HepG2 (cell line): Measurements from ENCODE around the gene NCOA6. TPM values are rescaled to one million over a fixed set of nuclear protein-coding genes. Genes with fewer than 3 reads are reported as not detected.

Experiments
- CBX2 ChIP-seq, 2 experiments: fragments of 200-600 bp in 1 of 2; sonication (generic); formaldehyde crosslinking in 1 of 2; IDR thresholded peaks; 2 replicates each; pipeline versions ENCODE4 v1.7.0 to v1.8.1; 2018 to 2022; ENCODE audit warnings: low read depth in 2 of 2, low read length in 1 of 2, mild to moderate bottlenecking in 1 of 2, missing genetic modification reagents in 1 of 2
- DR1 ChIP-seq: sonication (generic); formaldehyde crosslinking; IDR thresholded peaks from 2 replicates; pipeline ENCODE4 v1.8.0; 2021; ENCODE audit warnings: mild to moderate bottlenecking, missing genetic modification reagents, inconsistent platforms
- ELF3 ChIP-seq: IDR thresholded peaks from 2 replicates; pipeline ENCODE4 v1.6.1; 2016; ENCODE audit warnings: missing genetic modification reagents, missing compliant biosample characterization
- GPN1 ChIP-seq: sonication (generic); formaldehyde crosslinking; IDR thresholded peaks from 2 replicates; pipeline ENCODE4 v1.5.1; 2020; ENCODE audit warnings: missing genetic modification reagents, borderline replicate concordance
- HNF4A ChIP-seq: sonication (generic); formaldehyde crosslinking; IDR thresholded peaks from 2 replicates; pipeline ENCODE4 v1.4.0; 2020; ENCODE audit warnings: missing genetic modification reagents
- PRMT3 ChIP-seq: sonication (generic); formaldehyde crosslinking; IDR thresholded peaks from 2 replicates; pipeline ENCODE4 v1.8.1; 2022; ENCODE audit warnings: low read depth, mild to moderate bottlenecking, moderate library complexity, missing genetic modification reagents, borderline replicate concordance
- SALL1 ChIP-seq: sonication (generic); formaldehyde crosslinking; IDR thresholded peaks from 2 replicates; pipeline ENCODE4 v1.8.0; 2022; ENCODE audit warnings: mild to moderate bottlenecking, missing genetic modification reagents
- SIX4 ChIP-seq: sonication (generic); formaldehyde crosslinking; IDR thresholded peaks from 2 replicates; pipeline ENCODE4 v1.4.0; 2020; ENCODE audit warnings: missing genetic modification reagents
- SMYD3 ChIP-seq: sonication (generic); formaldehyde crosslinking; IDR thresholded peaks from 2 replicates; pipeline ENCODE4 v1.8.1; 2023; ENCODE audit warnings: mild to moderate bottlenecking, missing genetic modification reagents
- SRSF9 ChIP-seq: fragments of 200-400 bp; formaldehyde crosslinking; IDR thresholded peaks from 2 replicates; pipeline ENCODE4 v1.6.1; 2018; ENCODE audit warnings: borderline replicate concordance, mild to moderate bottlenecking, low read depth, low read length; ENCODE audit not compliant: insufficient read depth, poor library complexity, severe bottlenecking
- TBL1XR1 ChIP-seq: fragments of 150-350 bp; IDR thresholded peaks from 2 replicates; pipeline ENCODE4 v1.6.1; 2014; ENCODE audit warnings: borderline replicate concordance, low read length; ENCODE audit not compliant: partially characterized antibody
- TCF12 ChIP-seq, 2 experiments: fragments of 450-650 bp in 1 of 2; sonication (generic) in 1 of 2; formaldehyde crosslinking in 1 of 2; IDR thresholded peaks; 2 replicates each; pipeline versions ENCODE4 v1.6.1 to v1.8.0; 2017 to 2022; ENCODE audit warnings: antibody characterized with exemption in 1 of 2, mild to moderate bottlenecking in 1 of 2, missing genetic modification reagents in 1 of 2, moderate library complexity in 1 of 2
- ZFP1 ChIP-seq: IDR thresholded peaks from 2 replicates; pipeline ENCODE4 v1.6.1; 2016
- ZKSCAN5 ChIP-seq: sonication (generic); formaldehyde crosslinking; IDR thresholded peaks from 2 replicates; pipeline ENCODE4 v1.5.1; 2020; ENCODE audit warnings: mild to moderate bottlenecking, missing genetic modification reagents
- ZNF10 ChIP-seq: sonication (generic); formaldehyde crosslinking; IDR thresholded peaks from 2 replicates; pipeline ENCODE4 v1.4.0; 2020; ENCODE audit warnings: mild to moderate bottlenecking, low read depth, missing genetic modification reagents, borderline replicate concordance
- ZNF510 ChIP-seq: sonication (generic); formaldehyde crosslinking; IDR thresholded peaks from 2 replicates; pipeline ENCODE4 v1.4.0; 2020; ENCODE audit warnings: low read depth, mild to moderate bottlenecking, missing genetic modification reagents
- ZNF552 ChIP-seq: sonication (generic); formaldehyde crosslinking; IDR thresholded peaks from 2 replicates; pipeline ENCODE4 v1.9.0; 2022; ENCODE audit warnings: missing genetic modification reagents, mild to moderate bottlenecking, borderline replicate concordance
- ZNF564 ChIP-seq: sonication (generic); formaldehyde crosslinking; IDR thresholded peaks from 2 replicates; pipeline ENCODE4 v1.8.1; 2023; ENCODE audit warnings: mild to moderate bottlenecking, missing genetic modification reagents
- ZNF737 ChIP-seq: sonication (generic); formaldehyde crosslinking; IDR thresholded peaks from 2 replicates; pipeline ENCODE4 v1.5.0; 2020; ENCODE audit warnings: missing genetic modification reagents, mild to moderate bottlenecking, borderline replicate concordance
- ZSCAN12 ChIP-seq: sonication (generic); formaldehyde crosslinking; IDR thresholded peaks from 2 replicates; pipeline ENCODE4 v1.9.0; 2021; ENCODE audit warnings: mild to moderate bottlenecking, missing genetic modification reagents
- ZSCAN22 ChIP-seq: sonication (generic); formaldehyde crosslinking; IDR thresholded peaks from 2 replicates; pipeline ENCODE4 v1.4.0; 2020; ENCODE audit warnings: mild to moderate bottlenecking, missing genetic modification reagents
- polyA plus RNA-seq, 8 experiments: library from polyadenylated mRNA; depleted of rRNA in 3 of 8; stranded (reverse) in 7 of 8; unstranded in 1 of 8; fragments of >200 nt; fragmentation: Illumina TruSeq in 4 of 8; extraction: Trizol in 4 of 8; gene quantifications; 2 replicates each; pipeline versions ENCODE4 v1.2.1 to v1.2.3, GENCODE V29; 2011 to 2016; ENCODE audit warnings: low read depth in 4 of 8, missing spikeins in 1 of 8, mixed read lengths in 1 of 8; ENCODE audit not compliant: insufficient read depth in 1 of 8
- total RNA-seq, 5 experiments: library from RNA; depleted of rRNA; stranded (reverse); fragments of >200 nt; fragmentation: Illumina TruSeq; extraction: Trizol; gene quantifications; 2 replicates each; pipeline ENCODE4 v1.2.3, GENCODE V29; 2016; ENCODE audit warnings: low read depth in 1 of 5
- TF ChIP-seq, protein P1 (sequence below): IDR thresholded peaks from 2 replicates; pipeline ENCODE4 v1.6.1; 2016
- TF ChIP-seq, protein P2 (sequence below): sonication (generic); formaldehyde crosslinking; IDR thresholded peaks from 2 replicates; pipeline ENCODE4 v1.8.1; 2022; ENCODE audit warnings: mild to moderate bottlenecking, missing genetic modification reagents
- TF ChIP-seq, protein P3 (sequence below): fragments of 450-650 bp; IDR thresholded peaks from 2 replicates; pipeline ENCODE4 v1.6.1; 2016
- TF ChIP-seq, protein P4 (sequence below): sonication (generic); formaldehyde crosslinking; IDR thresholded peaks from 2 replicates; pipeline ENCODE4 v1.4.0; 2020; ENCODE audit warnings: missing genetic modification reagents, borderline replicate concordance

The NCOA6 gene
- total and polyA plus RNA-seq, 2 of the 13 experiments (the other 11 are each of a cell fraction or from before 2014, with no cell fraction given): 11.2 to 29.3 TPM

DNA sequence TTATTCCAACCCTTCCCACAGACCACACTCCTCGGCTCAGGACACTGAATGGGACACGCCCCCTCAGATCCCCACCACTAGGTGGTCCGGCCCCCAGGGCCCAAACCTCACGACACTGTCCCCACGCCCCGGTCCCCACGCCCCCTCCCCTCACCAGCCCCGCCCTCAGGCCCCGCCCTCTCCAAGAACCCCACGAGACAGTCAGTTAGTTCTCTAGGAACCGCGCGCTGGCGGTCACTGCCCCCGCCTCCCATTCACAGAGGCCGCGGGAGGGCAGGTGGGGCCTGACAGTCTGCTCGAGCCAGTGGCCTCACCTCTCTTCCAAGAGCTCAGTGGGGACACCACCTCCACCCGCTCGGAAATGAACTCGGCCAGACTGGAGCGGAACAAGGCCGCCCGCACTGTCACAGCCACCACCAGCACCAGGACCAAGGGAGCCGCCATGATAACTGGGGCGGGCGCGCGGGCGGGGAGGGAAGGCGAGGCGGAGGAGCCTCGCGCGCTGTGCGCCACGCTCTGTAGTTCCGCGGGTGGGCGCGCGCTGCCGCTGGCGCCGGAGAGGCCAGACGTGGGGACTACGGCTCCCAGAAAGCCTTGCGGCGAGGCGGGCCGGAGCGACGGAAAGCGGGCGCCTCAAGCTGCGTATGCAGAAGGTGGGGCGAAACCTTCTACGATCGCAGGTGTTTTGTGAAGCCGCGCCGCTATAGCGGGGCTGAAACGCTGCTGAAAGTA is 148.6 kb downstream of the NCOA6 start, which contains the start of gene PIGU (continued):
- TF ChIP-seq, protein P1, sequence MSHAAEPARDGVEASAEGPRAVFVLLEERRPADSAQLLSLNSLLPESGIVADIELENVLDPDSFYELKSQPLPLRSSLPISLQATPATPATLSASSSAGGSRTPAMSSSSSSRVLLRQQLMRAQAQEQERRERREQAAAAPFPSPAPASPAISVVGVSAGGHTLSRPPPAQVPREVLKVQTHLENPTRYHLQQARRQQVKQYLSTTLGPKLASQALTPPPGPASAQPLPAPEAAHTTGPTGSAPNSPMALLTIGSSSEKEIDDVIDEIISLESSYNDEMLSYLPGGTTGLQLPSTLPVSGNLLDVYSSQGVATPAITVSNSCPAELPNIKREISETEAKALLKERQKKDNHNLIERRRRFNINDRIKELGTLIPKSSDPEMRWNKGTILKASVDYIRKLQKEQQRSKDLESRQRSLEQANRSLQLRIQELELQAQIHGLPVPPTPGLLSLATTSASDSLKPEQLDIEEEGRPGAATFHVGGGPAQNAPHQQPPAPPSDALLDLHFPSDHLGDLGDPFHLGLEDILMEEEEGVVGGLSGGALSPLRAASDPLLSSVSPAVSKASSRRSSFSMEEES (CRISPR knock-in tag): peak; percentile 77
- TF ChIP-seq ZKSCAN5: no peak
- no peak for TF ChIP-seq ZSCAN22 (CRISPR knock-in tag)
- TF ChIP-seq, protein P2, sequence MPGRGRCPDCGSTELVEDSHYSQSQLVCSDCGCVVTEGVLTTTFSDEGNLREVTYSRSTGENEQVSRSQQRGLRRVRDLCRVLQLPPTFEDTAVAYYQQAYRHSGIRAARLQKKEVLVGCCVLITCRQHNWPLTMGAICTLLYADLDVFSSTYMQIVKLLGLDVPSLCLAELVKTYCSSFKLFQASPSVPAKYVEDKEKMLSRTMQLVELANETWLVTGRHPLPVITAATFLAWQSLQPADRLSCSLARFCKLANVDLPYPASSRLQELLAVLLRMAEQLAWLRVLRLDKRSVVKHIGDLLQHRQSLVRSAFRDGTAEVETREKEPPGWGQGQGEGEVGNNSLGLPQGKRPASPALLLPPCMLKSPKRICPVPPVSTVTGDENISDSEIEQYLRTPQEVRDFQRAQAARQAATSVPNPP: no peak
- TF ChIP-seq TCF12 (IDR thresholded peaks at IDR 0.05): no peak
- TF ChIP-seq TCF12 (CRISPR knock-in tag; IDR thresholded peaks at IDR 0.05): peak; percentile 69
- no peak for TF ChIP-seq SMYD3 (CRISPR knock-in tag)
- TF ChIP-seq ZNF552 (CRISPR knock-in tag): peak; percentile 95
- no peak for TF ChIP-seq ZNF737 (CRISPR knock-in tag)
- TF ChIP-seq, protein P3, sequence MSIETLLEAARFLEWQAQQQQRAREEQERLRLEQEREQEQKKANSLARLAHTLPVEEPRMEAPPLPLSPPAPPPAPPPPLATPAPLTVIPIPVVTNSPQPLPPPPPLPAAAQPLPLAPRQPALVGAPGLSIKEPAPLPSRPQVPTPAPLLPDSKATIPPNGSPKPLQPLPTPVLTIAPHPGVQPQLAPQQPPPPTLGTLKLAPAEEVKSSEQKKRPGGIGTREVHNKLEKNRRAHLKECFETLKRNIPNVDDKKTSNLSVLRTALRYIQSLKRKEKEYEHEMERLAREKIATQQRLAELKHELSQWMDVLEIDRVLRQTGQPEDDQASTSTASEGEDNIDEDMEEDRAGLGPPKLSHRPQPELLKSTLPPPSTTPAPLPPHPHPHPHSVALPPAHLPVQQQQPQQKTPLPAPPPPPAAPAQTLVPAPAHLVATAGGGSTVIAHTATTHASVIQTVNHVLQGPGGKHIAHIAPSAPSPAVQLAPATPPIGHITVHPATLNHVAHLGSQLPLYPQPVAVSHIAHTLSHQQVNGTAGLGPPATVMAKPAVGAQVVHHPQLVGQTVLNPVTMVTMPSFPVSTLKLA: peak; percentile 76
- TF ChIP-seq SRSF9: no peak
- TF ChIP-seq, protein P4, sequence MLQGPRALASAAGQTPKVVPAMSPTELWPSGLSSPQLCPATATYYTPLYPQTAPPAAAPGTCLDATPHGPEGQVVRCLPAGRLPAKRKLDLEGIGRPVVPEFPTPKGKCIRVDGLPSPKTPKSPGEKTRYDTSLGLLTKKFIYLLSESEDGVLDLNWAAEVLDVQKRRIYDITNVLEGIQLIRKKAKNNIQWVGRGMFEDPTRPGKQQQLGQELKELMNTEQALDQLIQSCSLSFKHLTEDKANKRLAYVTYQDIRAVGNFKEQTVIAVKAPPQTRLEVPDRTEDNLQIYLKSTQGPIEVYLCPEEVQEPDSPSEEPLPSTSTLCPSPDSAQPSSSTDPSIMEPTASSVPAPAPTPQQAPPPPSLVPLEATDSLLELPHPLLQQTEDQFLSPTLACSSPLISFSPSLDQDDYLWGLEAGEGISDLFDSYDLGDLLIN (CRISPR knock-in tag): peak; percentile 99
- peak; percentile 71 for TF ChIP-seq DR1 (CRISPR knock-in tag)
- TF ChIP-seq SIX4: no peak; the same call in 1 of the 2 replicates
- peak; percentile 89; the same call in 1 of the 2 replicates for TF ChIP-seq ZNF564 (CRISPR knock-in tag)
- peak; percentile 81; the same call in 1 of the 2 replicates for TF ChIP-seq ZFP1 (CRISPR knock-in tag)
- TF ChIP-seq ELF3 (CRISPR knock-in tag): peak; percentile 81
- no peak for TF ChIP-seq ZNF10 (CRISPR knock-in tag)
- peak; percentile 11; the same call in 1 of the 2 replicates for TF ChIP-seq HNF4A (CRISPR knock-in tag)
- TF ChIP-seq CBX2 (IDR thresholded peaks at IDR 0.05; ENCODE audit: low read depth, low read length): no peak
- no peak for TF ChIP-seq CBX2 (CRISPR knock-in tag; IDR thresholded peaks at IDR 0.05; ENCODE audit: low read depth)
- TF ChIP-seq PRMT3 (CRISPR knock-in tag): no peak
- no peak for TF ChIP-seq ZNF510 (CRISPR knock-in tag)
- 0 out of 2 replicates have a peak, but pooled peaks have one; percentile 12 for TF ChIP-seq GPN1
- TF ChIP-seq SALL1: peak; percentile 94
- no peak for TF ChIP-seq ZSCAN12 (CRISPR knock-in tag)
- peak; percentile 45 for TF ChIP-seq TBL1XR1
